H1 (cell line): ENCODE results near the gene ARHGEF7. TPM values are rescaled to one million over a fixed set of nuclear protein-coding genes. Genes with fewer than 3 reads are reported as not detected.

Source experiments
- CTCF ChIA-PET: fragments of 300-600 bp; sonication (Branson Sonifier 250); formaldehyde crosslinking; loops from one replicate; lab custom pipeline; 2021; ENCODE audit not compliant: partially characterized antibody; lab: Charles Lee
- POLR2A ChIA-PET: fragments of 300-600 bp; sonication (Branson Sonifier 250); formaldehyde crosslinking; loops from one replicate; lab custom pipeline; 2021; ENCODE audit warnings: inconsistent platforms; ENCODE audit not compliant: partially characterized antibody; lab: Charles Lee
- DNase-seq, 2 experiments: peaks; one replicate each; pipeline versions ENCODE4 v3.0.0 to v3.0.0-alpha.2; 2010 to 2022; ENCODE audit warnings: low spot score in 2 of 2, low read depth in 1 of 2, mixed read lengths in 1 of 2
- FAIRE-seq: peaks from 2 replicates; lab custom pipeline; 2011; peaks lifted over from hg19 to GRCh38; lab: Jason Lieb, UNC
- H2AFZ ChIP-seq: 2 replicates; pipeline ENCODE4 v1.8.1; 2012; ENCODE audit warnings: low read length, inconsistent platforms
- H2AK5ac ChIP-seq: 2 replicates; pipeline ENCODE4 v1.6.1; 2013; ENCODE audit warnings: low read depth, low read length
- H2BK120ac ChIP-seq: replicated peaks from 2 replicates; pipeline ENCODE3; 2013; ENCODE audit warnings: low read depth, low read length, inconsistent platforms
- H2BK12ac ChIP-seq: 2 replicates; pipeline ENCODE4 v1.6.1; 2013; ENCODE audit warnings: low read depth, low read length
- H2BK15ac ChIP-seq: 2 replicates; pipeline ENCODE4 v1.6.1; 2013; ENCODE audit warnings: low read length
- H2BK20ac ChIP-seq: 2 replicates; pipeline ENCODE4 v1.6.1; 2013; ENCODE audit warnings: low read length
- H2BK5ac ChIP-seq: 2 replicates; pipeline ENCODE4 v1.6.1; 2013; ENCODE audit warnings: low read depth, low read length
- H3K14ac ChIP-seq: 2 replicates; pipeline ENCODE4 v1.6.1; 2013; ENCODE audit warnings: inconsistent platforms; ENCODE audit not compliant: insufficient read length
- H3K18ac ChIP-seq: 2 replicates; pipeline ENCODE4 v1.6.1; 2013; ENCODE audit warnings: low read length; ENCODE audit errors: extremely low read depth
- H3K23ac ChIP-seq: 2 replicates; pipeline ENCODE4 v1.6.1; 2013; ENCODE audit warnings: inconsistent platforms; ENCODE audit not compliant: insufficient read length
- H3K23me2 ChIP-seq: 2 replicates; pipeline ENCODE4 v1.6.1; 2013; ENCODE audit warnings: low read depth, low read length
- H3K27ac ChIP-seq: 2 replicates; pipeline ENCODE4 v1.6.1; 2011; ENCODE audit warnings: low read depth, low read length, inconsistent platforms
- H3K27me3 ChIP-seq, 4 experiments: replicated peaks in 1 of 4; 1 replicate in 1 of 4; 2 replicates in 3 of 4; pipeline versions ENCODE4 v1.6.1 to v1.8.1; 2011 to 2013; ENCODE audit warnings: low read length in 3 of 4, mild to moderate bottlenecking in 3 of 4, inconsistent platforms in 2 of 4, mixed read lengths in 2 of 4, moderate library complexity in 1 of 4; ENCODE audit not compliant: control insufficient read depth in 3 of 4, insufficient read depth in 3 of 4; ENCODE audit errors: extremely low read depth in 1 of 4
- H3K36me3 ChIP-seq, 4 experiments: 2 replicates each; pipeline versions ENCODE4 v1.6.1 to v1.8.1; 2011 to 2013; ENCODE audit warnings: mild to moderate bottlenecking in 4 of 4, low read length in 3 of 4, moderate library complexity in 2 of 4, control low read depth in 1 of 4, inconsistent platforms in 1 of 4; ENCODE audit not compliant: insufficient read depth in 4 of 4, control insufficient read depth in 2 of 4
- H3K4ac ChIP-seq: replicated peaks from 2 replicates; pipeline ENCODE3; 2013; ENCODE audit warnings: low read length, low read depth, mixed read lengths, inconsistent platforms; ENCODE audit not compliant: insufficient read length
- H3K4me1 ChIP-seq, 4 experiments: replicated peaks in 1 of 4; 1 replicate in 1 of 4; 2 replicates in 3 of 4; pipeline versions ENCODE4 v1.6.1 to v1.8.1; 2011 to 2013; ENCODE audit warnings: low read length in 3 of 4, inconsistent platforms in 2 of 4, mixed read lengths in 1 of 4; ENCODE audit not compliant: insufficient read depth in 4 of 4, control insufficient read depth in 3 of 4
- H3K4me2 ChIP-seq, 2 experiments: 2 replicates each; pipeline versions ENCODE4 v1.6.1 to v1.8.1; 2011 to 2013; ENCODE audit warnings: low read depth in 2 of 2, low read length in 2 of 2, control low read depth in 1 of 2, inconsistent platforms in 1 of 2, mild to moderate bottlenecking in 1 of 2; ENCODE audit not compliant: insufficient read depth in 1 of 2
- H3K4me3 ChIP-seq, 4 experiments: fragments of 200-600, 300-600 bp in 1 of 4; sonication (generic), shearing (Covaris generic), sonication (Bioruptor Twin) in 1 of 4; 2 replicates each; pipeline versions ENCODE4 v1.5.1 to v1.8.1; 2011 to 2016; ENCODE audit warnings: low read length in 4 of 4, low read depth in 3 of 4, control low read depth in 2 of 4, inconsistent platforms in 2 of 4, mild to moderate bottlenecking in 2 of 4, mixed read lengths in 1 of 4, moderate library complexity in 1 of 4; ENCODE audit not compliant: insufficient read depth in 2 of 4; ENCODE audit errors: extremely low read depth in 1 of 4
- H3K56ac ChIP-seq: replicated peaks from 2 replicates; pipeline ENCODE3; 2013; ENCODE audit warnings: low read depth, mild to moderate bottlenecking, mixed read lengths, low read length, inconsistent platforms; ENCODE audit not compliant: insufficient read length
- H3K79me1 ChIP-seq: 2 replicates; pipeline ENCODE4 v1.6.1; 2013; ENCODE audit warnings: low read depth, low read length, control low read depth
- H3K79me2 ChIP-seq, 2 experiments: 2 replicates each; pipeline versions ENCODE4 v1.6.1 to v1.8.1; 2012 to 2013; ENCODE audit warnings: low read length in 2 of 2, mild to moderate bottlenecking in 2 of 2, inconsistent platforms in 1 of 2; ENCODE audit not compliant: insufficient read depth in 2 of 2, control insufficient read depth in 1 of 2
- H3K9ac ChIP-seq, 4 experiments: replicated peaks in 1 of 4; 1 replicate in 1 of 4; 2 replicates in 3 of 4; pipeline versions ENCODE4 v1.6.1 to v1.8.1; 2011 to 2013; ENCODE audit warnings: low read depth in 3 of 4, low read length in 3 of 4, control low read depth in 2 of 4, mild to moderate bottlenecking in 2 of 4, moderate library complexity in 2 of 4, inconsistent platforms in 1 of 4; ENCODE audit errors: extremely low read depth in 1 of 4
- H3K9me3 ChIP-seq, 2 experiments: 2 replicates each; pipeline versions ENCODE4 v1.6.1 to v1.8.1; 2012 to 2013; ENCODE audit warnings: mild to moderate bottlenecking in 2 of 2, moderate library complexity in 2 of 2, control low read depth in 1 of 2, inconsistent platforms in 1 of 2, low read depth in 1 of 2, low read length in 1 of 2, mixed read lengths in 1 of 2; ENCODE audit not compliant: insufficient read depth in 2 of 2
- H4K20me1 ChIP-seq, 2 experiments: replicated peaks in 1 of 2; 2 replicates each; pipeline versions ENCODE3 to v1.8.1; 2011 to 2013; ENCODE audit warnings: inconsistent platforms in 2 of 2, low read length in 2 of 2, mild to moderate bottlenecking in 1 of 2; ENCODE audit not compliant: insufficient read depth in 2 of 2, control insufficient read depth in 1 of 2
- H4K5ac ChIP-seq: 2 replicates; pipeline ENCODE4 v1.6.1; 2013; ENCODE audit warnings: low read length, low read depth, mixed read lengths, inconsistent platforms; ENCODE audit not compliant: insufficient read length
- H4K8ac ChIP-seq: 2 replicates; pipeline ENCODE4 v1.8.0; 2013; ENCODE audit warnings: mild to moderate bottlenecking, moderate library complexity, low read length, inconsistent platforms; ENCODE audit not compliant: insufficient read depth; ENCODE audit errors: extremely low read depth
- H4K91ac ChIP-seq: replicated peaks from 2 replicates; pipeline ENCODE3; 2013; ENCODE audit warnings: low read length, mixed read lengths, inconsistent platforms; ENCODE audit not compliant: insufficient read length
- BCL11A ChIP-seq, 2 experiments: IDR thresholded peaks; one replicate each; pipeline ENCODE4 v1.6.1; 2011; ENCODE audit warnings: low read depth in 2 of 2, low read length in 2 of 2, mild to moderate bottlenecking in 2 of 2
- CHD2 ChIP-seq: IDR thresholded peaks from 2 replicates; pipeline ENCODE4 v1.6.1; 2012; ENCODE audit warnings: low read length, improper control_type of control experiment
- EGR1 ChIP-seq: IDR thresholded peaks from 2 replicates; pipeline ENCODE4 v1.6.1; 2011; ENCODE audit warnings: low read depth, low read length, borderline replicate concordance
- GABPA ChIP-seq: IDR thresholded peaks from 2 replicates; pipeline ENCODE4 v1.6.1; 2011; ENCODE audit warnings: mild to moderate bottlenecking, low read length, moderate library complexity, borderline replicate concordance; ENCODE audit not compliant: insufficient read depth
- NRF1 ChIP-seq: IDR thresholded peaks from 2 replicates; pipeline ENCODE4 v1.6.1; 2011; ENCODE audit warnings: mild to moderate bottlenecking, low read depth, low read length, improper control_type of control experiment
- PHF8 ChIP-seq: fragments of 200-600 bp; sonication (generic); conservative IDR thresholded peaks from 2 replicates; pipeline ENCODE4 v1.7.1; 2012; ENCODE audit warnings: low read depth, mild to moderate bottlenecking, inconsistent platforms, low read length, moderate library complexity
- POU5F1 ChIP-seq: IDR thresholded peaks from 2 replicates; pipeline ENCODE4 v1.6.1; 2011; ENCODE audit warnings: low read depth, mild to moderate bottlenecking, low read length, moderate library complexity
- SUZ12 ChIP-seq: fragments of 200-600 bp; sonication (generic); IDR thresholded peaks from 2 replicates; pipeline ENCODE4 v1.6.1; 2012; ENCODE audit warnings: mild to moderate bottlenecking, inconsistent platforms, low read length, moderate library complexity, mixed read lengths
- TAF1 ChIP-seq: IDR thresholded peaks from 2 replicates; pipeline ENCODE4 v1.6.1; 2011; ENCODE audit warnings: mild to moderate bottlenecking, low read depth, low read length
- TCF12 ChIP-seq: IDR thresholded peaks from 2 replicates; pipeline ENCODE4 v1.6.1; 2011; ENCODE audit warnings: low read depth, mild to moderate bottlenecking, low read length
- WGBS, 2 experiments: shearing (Covaris generic) in 1 of 2; methylation state at CpG; one replicate each; pipeline versions ENCODE4 v1.1.6 to v1.1.7; 2013 to 2015; ENCODE audit warnings: low lambda C conversion rate in 2 of 2, mixed read lengths in 2 of 2, inconsistent platforms in 1 of 2, low coverage in 1 of 2, missing lambda C conversion rate in 1 of 2; ENCODE audit not compliant: insufficient replicate concordance in 2 of 2, insufficient coverage in 1 of 2, insufficient read length in 1 of 2; ENCODE audit errors: extremely low coverage in 1 of 2, missing lambda C conversion rate in 1 of 2; 5-methylcytosine and 5-hydroxymethylcytosine counted together
- polyA plus RNA-seq, 7 experiments: library from polyadenylated mRNA; depleted of rRNA in 3 of 7; stranded (reverse) in 5 of 7; unstranded in 2 of 7; fragments of >200 nt in 5 of 7; fragments of 200-250 nt in 2 of 7; gene quantifications; 1 replicate in 5 of 7; 2 replicates in 1 of 7; 4 replicates in 1 of 7; pipeline versions ENCODE4 v1.2.1 to v1.2.3, GENCODE V29; 2011 to 2013; ENCODE audit warnings: missing spikeins in 2 of 7, mixed read lengths in 2 of 7
- total RNA-seq: library from RNA; stranded (reverse); fragmentation: NEBNext Ultra II Directional; extraction: Animal tissue kit (Norgen Biotek cat#: 25700); gene quantifications from 2 replicates; pipeline ENCODE4 v1.2.1, GENCODE V29; 2021

Gene ARHGEF7
- total and polyA plus RNA-seq, 2 of the 8 experiments (the other 6 are each of a cell fraction or from before 2014, with no cell fraction given) = 26.2 to 56.5 TPM

DNA sequence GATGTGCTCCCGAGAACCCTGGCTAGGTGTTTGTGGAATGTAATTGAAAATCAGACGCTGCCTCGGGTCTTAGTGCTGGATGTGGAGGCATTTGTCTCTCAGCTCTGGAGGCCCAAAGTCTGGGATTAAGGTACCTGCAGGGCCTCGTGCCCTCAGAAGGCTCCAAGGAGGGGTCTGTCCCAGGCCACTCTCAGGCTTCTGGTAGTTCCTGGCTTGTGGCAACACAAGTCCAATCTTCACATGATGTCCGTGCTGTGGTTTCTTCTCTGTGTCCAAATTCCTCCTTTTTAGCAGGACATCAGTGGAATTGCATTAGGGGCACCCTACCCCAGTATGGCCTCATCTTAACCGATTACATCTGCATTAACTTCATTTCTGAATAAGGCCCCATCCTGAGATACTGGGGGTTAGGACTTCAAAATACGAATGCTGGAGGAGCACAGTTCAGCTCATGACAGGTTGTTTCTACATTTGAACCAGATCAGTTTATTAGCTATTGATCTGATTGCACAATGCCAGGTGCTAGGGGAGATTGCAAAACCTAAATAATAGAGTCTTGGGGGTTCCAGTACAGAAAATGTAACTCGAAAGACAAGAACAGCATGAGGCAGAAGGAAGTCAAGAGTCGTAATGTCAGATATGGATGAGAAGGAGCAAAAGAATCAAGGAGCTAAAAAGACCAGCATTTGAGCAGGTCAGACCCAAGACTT is 3.9 kb downstream of the ARHGEF7 start:
- no peak overlapping the region for H3K23ac ChIP-seq
- no peak for TF ChIP-seq EGR1
- no peak for TF ChIP-seq CHD2
- TF ChIP-seq POU5F1 = no peak
- no peak for TF ChIP-seq PHF8
- no peak for TF ChIP-seq NRF1
- no peak for TF ChIP-seq SUZ12
- TF ChIP-seq GABPA = no peak
- no peak for TF ChIP-seq BCL11A (IDR thresholded peaks at IDR 0.05; ENCODE audit: low read depth in 2 of 2, low read length in 2 of 2)
- TF ChIP-seq TAF1 = no peak
- TF ChIP-seq TCF12 = no peak
- H3K56ac ChIP-seq = no peak overlapping the region
- H2BK5ac ChIP-seq = no peak overlapping the region
- H3K27me3 ChIP-seq = peaks cover 3 to 19% (median 9%) of the 10 kb centered on the region in 4 experiments; a peak in 6 of 7 replicates
- ChIA-PET CTCF (interaction anchor here (0.8 to 1.8 kb wide), 3 partner anchors 50 to 106 kb away, joined by 3 to 7 read pairs (median 4); no protein-coding TSS in a partner anchor), POLR2A (no interaction called here)
- H3K4me2 ChIP-seq = no peak overlapping the region
- H2BK20ac ChIP-seq = no peak overlapping the region
- no peak overlapping the region for H2AFZ ChIP-seq
- H3K14ac ChIP-seq = no peak overlapping the region
- H3K9ac ChIP-seq = no peak overlapping the region
- H3K79me2 ChIP-seq = no peaks in the 10 kb centered on the region
- H4K91ac ChIP-seq = no peak overlapping the region
- H4K20me1 ChIP-seq = peaks cover 2 to 4% of the 10 kb centered on the region in 2 experiments
- H4K8ac ChIP-seq = no peak overlapping the region
- H3K79me1 ChIP-seq = no peaks in the 10 kb centered on the region
- DNase-seq = no peak
- no peak overlapping the region for H3K4ac ChIP-seq
- no peak overlapping the region for H3K4me3 ChIP-seq
- no peak overlapping the region for H3K27ac ChIP-seq
- no peaks in the 10 kb centered on the region for H3K36me3 ChIP-seq
- no peak overlapping the region for H2AK5ac ChIP-seq
- peaks cover 0 to under 1% (median 0%) of the 10 kb centered on the region in 4 experiments; a peak in 2 of 7 replicates for H3K4me1 ChIP-seq
- no peak overlapping the region; the same call in 1 of the 2 replicates for H2BK15ac ChIP-seq
- H2BK12ac ChIP-seq = no peak overlapping the region
- no peak overlapping the region for H4K5ac ChIP-seq
- no peak overlapping the region for H3K18ac ChIP-seq
- FAIRE-seq = no peak
- no peaks in the 10 kb centered on the region for H3K9me3 ChIP-seq
- peaks cover 13% of the 10 kb centered on the region for H3K23me2 ChIP-seq
- WGBS, 2 experiments = 88% methylated on average over 9 of the region's 9 CpGs; no CpG with 5 or more reads in 1 of the 2 experiments
- H2BK120ac ChIP-seq = no peak overlapping the region
